Pancreas (tissue), 10 donors: Measurements from ENCODE around the gene CDX1. TPM values are rescaled to one million over a fixed set of nuclear protein-coding genes. Genes with fewer than 3 reads are reported as not detected.
A peak's percentile ranks its signal among the peaks of the same experiment; 100 is the strongest.

Experiments
- ATAC-seq, 4 donors: fragments of 200-7000 bp; cut with Tn5 transposase; one replicate each; pipeline versions ENCODE4 v1.8.0 to v1.9.1; 2020; ENCODE audit warnings: mild to moderate bottlenecking in 4 of 4, moderate library complexity in 4 of 4
- DNase-seq, 6 donors: peaks; one replicate each; pipeline ENCODE4 v3.0.0-alpha.2; 2020
- FAIRE-seq: peaks from 2 replicates; lab custom pipeline; 2012; peaks lifted over from hg19 to GRCh38; lab: Jason Lieb, UNC
- H3K27ac ChIP-seq, 4 donors: fragments of 200-600 bp; sonication (generic); 1 replicate in 3 of 4; 2 replicates in 1 of 4; pipeline versions ENCODE4 v1.5.0 to v1.8.0; 2020
- H3K27me3 ChIP-seq, 4 donors: fragments of 200-600 bp; one replicate each; pipeline ENCODE4 v1.8.0; 2021
- H3K36me3 ChIP-seq, 3 donors: fragments of 200-600 bp; sonication (generic) in 1 of 3; one replicate each; pipeline versions ENCODE4 v1.5.0 to v1.8.0; 2020 to 2021
- H3K4me1 ChIP-seq, 3 donors: fragments of 200-600 bp; one replicate each; pipeline ENCODE4 v1.8.0; 2021
- H3K4me3 ChIP-seq, 4 donors: fragments of 200-600 bp; sonication (generic) in 2 of 4; one replicate each; pipeline versions ENCODE4 v1.5.0 to v1.8.0; 2020 to 2021
- H3K9me3 ChIP-seq, 4 donors: fragments of 200-600 bp; one replicate each; pipeline ENCODE4 v1.8.0; 2021
- CTCF ChIP-seq, 4 donors: fragments of 200-600 bp; sonication (generic) in 3 of 4; IDR thresholded peaks; one replicate each; pipeline versions ENCODE4 v1.5.0 to v1.8.0; 2021; ENCODE audit warnings: antibody characterized with exemption in 4 of 4
- whole genome bisulfite sequencing, 2 donors: extraction: QIAGEN DNeasy Blood & Tissue Kit; methylation state at CpG; one replicate each; pipeline ENCODE4 v1.1.7; 2013; 5-methylcytosine and 5-hydroxymethylcytosine counted together
- intact Hi-C, 3 donors: fragments of 100-400 bp; cut with DNase I; formaldehyde crosslinking; loops; one replicate each; pipeline versions ENCODE4 v1.11.1 to v1.14.2; 2022
- polyA plus RNA-seq, 2 donors: library from polyadenylated mRNA; stranded (reverse); fragments of 200-250 nt; gene quantifications; one replicate each; pipeline ENCODE4 v1.2.3, GENCODE V29; 2013
- total RNA-seq, 6 donors: library from RNA; stranded (reverse); fragmentation: NEBNext Ultra II Directional in 4 of 6; extraction: Animal tissue kit (Norgen Biotek cat#: 25700) in 4 of 6; gene quantifications; one replicate each; pipeline versions ENCODE4 v1.2.1 to v1.2.4, GENCODE V29; 2021 to 2023
- donor health status: healthy with polysubstance abuse.
- donor health status: DM: no; HTN: no; CAD: no; lungs with moderate emphysema.
- donor health status: DM: no; HTN: no; CAD: no.
- donor health status: control.
- donor health status: control.
- donor health status: Bipolar disorder and iron deficiency.
- donor health status: DM: yes; HTN: yes; CAD: no.
- donor health status: DM: no; HTN: no; CAD: no.
- donor health status: DM: no; HTN: no; CAD: no.
- donor health status: DM: yes; HTN: yes; CAD: no.

Gene CDX1
- total and polyA plus RNA-seq, 8 donors: 0.13 to 0.19 (median 0.16) TPM; not detected in 5

- intact Hi-C loops: loop anchor here in 2 of 3 donors (5.0 to 10.0 kb wide), 2 partner anchors 56 to 273 kb away; no protein-coding TSS in a partner anchor
- H3K27ac ChIP-seq: no peak overlapping the region
- H3K4me1 ChIP-seq: no peaks in the 10 kb centered on the region
- DNase-seq (peak; percentile 62 to 98 (median 84)), FAIRE-seq (no peak), ATAC-seq (peak; percentile 88 to 92 (median 90))
- peak; percentile 82 to 89 (median 86) for TF ChIP-seq CTCF (IDR thresholded peaks at IDR 0.05)
- H3K27me3 ChIP-seq: no peaks in the 10 kb centered on the region
- no peaks in the 10 kb centered on the region for H3K36me3 ChIP-seq
- H3K4me3 ChIP-seq: no peak overlapping the region
- no peaks in the 10 kb centered on the region for H3K9me3 ChIP-seq
- 26 to 28% methylated on average over 14 of the region's 14 CpGs for WGBS, 2 donors
Observed at GRCh38 chr5:150161242-150162141, 5.1 kb upstream of the CDX1 start.

- Histone ChIP-seq H3K4me3 (no peak overlapping the region), H3K4me1 (no peaks in the 10 kb centered on the region), H3K27me3 (peaks cover 0 to 1% (median 0%) of the 10 kb centered on the region in 4 donors), H3K36me3 (no peaks in the 10 kb centered on the region), H3K9me3 (no peaks in the 10 kb centered on the region), H3K27ac (no peak overlapping the region)
- intact Hi-C loops: loop anchor here in 2 of 3 donors (5.0 to 10.0 kb wide), 2 partner anchors 55 to 273 kb away; no protein-coding TSS in a partner anchor
- TF ChIP-seq CTCF (IDR thresholded peaks at IDR 0.05): no peak
- FAIRE-seq (no peak), DNase-seq (no peak), ATAC-seq (no peak)
- 86 to 89% methylated on average over 3 of the region's 3 CpGs for WGBS, 2 donors
Observed at GRCh38 chr5:150162142-150162513, 4.5 kb upstream of the CDX1 start.

- ATAC-seq (no peak), DNase-seq (no peak), FAIRE-seq (no peak)
- no peak overlapping the region for H3K4me3 ChIP-seq
- no peaks in the 10 kb centered on the region for H3K9me3 ChIP-seq
- WGBS, 2 donors: 64 to 65% methylated on average over 3 of the region's 3 CpGs
- peaks cover 0 to 4% (median 0%) of the 10 kb centered on the region in 4 donors for H3K27me3 ChIP-seq
- no peak for TF ChIP-seq CTCF (IDR thresholded peaks at IDR 0.05)
- intact Hi-C loops: loop anchor here in 2 of 3 donors (5.0 to 10.0 kb wide), 2 partner anchors 54 to 272 kb away; no protein-coding TSS in a partner anchor
- H3K27ac ChIP-seq: no peak overlapping the region
- no peaks in the 10 kb centered on the region for H3K4me1 ChIP-seq
- no peaks in the 10 kb centered on the region for H3K36me3 ChIP-seq
Observed at GRCh38 chr5:150163035-150163434, 3.5 kb upstream of the CDX1 start.

- Histone ChIP-seq H3K9me3 (no peaks in the 10 kb centered on the region), H3K27me3 (peaks cover 0 to 4% (median 0%) of the 10 kb centered on the region in 4 donors), H3K4me1 (no peaks in the 10 kb centered on the region), H3K27ac (no peak overlapping the region), H3K4me3 (no peak overlapping the region), H3K36me3 (no peaks in the 10 kb centered on the region)
- WGBS, 2 donors: 78 to 81% methylated on average over 13 of the region's 13 CpGs
- ATAC-seq: no peak
- intact Hi-C loops: loop anchor here in 2 of 3 donors (5.0 to 10.0 kb wide), 2 partner anchors 54 to 271 kb away; no protein-coding TSS in a partner anchor
- no peak for FAIRE-seq
- no peak for DNase-seq
- no peak for TF ChIP-seq CTCF (IDR thresholded peaks at IDR 0.05)
Observed at GRCh38 chr5:150163547-150164059, 3.0 kb upstream of the CDX1 start.
